ENCODE measurements around the gene SLC5A2. TPM values are rescaled to one million over a fixed set of nuclear protein-coding genes. Genes with fewer than 3 reads are reported as not detected.

The SLC5A2 gene
- total RNA-seq, 4 donors from 2014 or later = 0.83 to 2.4 TPM; not detected in 2

DNA sequence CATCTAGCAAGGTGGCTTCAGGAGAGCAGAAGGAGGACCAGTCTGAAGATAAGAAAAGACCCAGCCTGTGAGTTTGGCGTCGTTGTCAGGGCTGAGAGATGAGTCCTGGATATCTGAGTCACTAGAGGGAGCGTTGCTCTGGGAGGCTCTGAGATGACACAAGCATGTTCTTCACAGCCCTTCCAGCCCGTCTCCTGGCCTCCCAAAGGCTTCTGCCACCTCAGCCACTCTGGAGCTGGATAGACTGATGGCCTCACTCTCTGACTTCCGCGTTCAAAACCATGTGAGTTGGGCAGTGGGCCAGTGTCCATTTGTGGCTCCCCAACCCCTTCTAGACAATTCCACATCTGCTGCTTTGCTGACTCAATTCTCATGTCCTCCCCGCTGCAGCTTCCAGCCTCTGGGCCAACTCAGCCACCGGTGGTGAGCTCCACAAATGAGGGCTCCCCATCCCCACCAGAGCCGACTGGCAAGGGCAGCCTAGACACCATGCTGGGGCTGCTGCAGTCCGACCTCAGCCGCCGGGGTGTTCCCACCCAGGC is 8.7 kb upstream of the SLC5A2 start:
- no peak for DNase-seq
- H3K4me3 ChIP-seq = no peak overlapping the region
- H3K36me3 ChIP-seq = no peaks in the 10 kb centered on the region
- intact Hi-C loops (cut with DNase I; ENCODE audit: low total_unique reads) = no loop called here
- H3K9me3 ChIP-seq = no peaks in the 10 kb centered on the region
- H3K4me1 ChIP-seq = peaks cover 7 to 18% of the 10 kb centered on the region in 2 donors
- no peaks in the 10 kb centered on the region for H3K27me3 ChIP-seq
- H3K27ac ChIP-seq = no peak overlapping the region
- TF ChIP-seq, protein P1, sequence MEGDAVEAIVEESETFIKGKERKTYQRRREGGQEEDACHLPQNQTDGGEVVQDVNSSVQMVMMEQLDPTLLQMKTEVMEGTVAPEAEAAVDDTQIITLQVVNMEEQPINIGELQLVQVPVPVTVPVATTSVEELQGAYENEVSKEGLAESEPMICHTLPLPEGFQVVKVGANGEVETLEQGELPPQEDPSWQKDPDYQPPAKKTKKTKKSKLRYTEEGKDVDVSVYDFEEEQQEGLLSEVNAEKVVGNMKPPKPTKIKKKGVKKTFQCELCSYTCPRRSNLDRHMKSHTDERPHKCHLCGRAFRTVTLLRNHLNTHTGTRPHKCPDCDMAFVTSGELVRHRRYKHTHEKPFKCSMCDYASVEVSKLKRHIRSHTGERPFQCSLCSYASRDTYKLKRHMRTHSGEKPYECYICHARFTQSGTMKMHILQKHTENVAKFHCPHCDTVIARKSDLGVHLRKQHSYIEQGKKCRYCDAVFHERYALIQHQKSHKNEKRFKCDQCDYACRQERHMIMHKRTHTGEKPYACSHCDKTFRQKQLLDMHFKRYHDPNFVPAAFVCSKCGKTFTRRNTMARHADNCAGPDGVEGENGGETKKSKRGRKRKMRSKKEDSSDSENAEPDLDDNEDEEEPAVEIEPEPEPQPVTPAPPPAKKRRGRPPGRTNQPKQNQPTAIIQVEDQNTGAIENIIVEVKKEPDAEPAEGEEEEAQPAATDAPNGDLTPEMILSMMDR (IDR thresholded peaks at IDR 0.05) = no peak
- TF ChIP-seq POLR2A (IDR thresholded peaks at IDR 0.05) = no peak

DNA sequence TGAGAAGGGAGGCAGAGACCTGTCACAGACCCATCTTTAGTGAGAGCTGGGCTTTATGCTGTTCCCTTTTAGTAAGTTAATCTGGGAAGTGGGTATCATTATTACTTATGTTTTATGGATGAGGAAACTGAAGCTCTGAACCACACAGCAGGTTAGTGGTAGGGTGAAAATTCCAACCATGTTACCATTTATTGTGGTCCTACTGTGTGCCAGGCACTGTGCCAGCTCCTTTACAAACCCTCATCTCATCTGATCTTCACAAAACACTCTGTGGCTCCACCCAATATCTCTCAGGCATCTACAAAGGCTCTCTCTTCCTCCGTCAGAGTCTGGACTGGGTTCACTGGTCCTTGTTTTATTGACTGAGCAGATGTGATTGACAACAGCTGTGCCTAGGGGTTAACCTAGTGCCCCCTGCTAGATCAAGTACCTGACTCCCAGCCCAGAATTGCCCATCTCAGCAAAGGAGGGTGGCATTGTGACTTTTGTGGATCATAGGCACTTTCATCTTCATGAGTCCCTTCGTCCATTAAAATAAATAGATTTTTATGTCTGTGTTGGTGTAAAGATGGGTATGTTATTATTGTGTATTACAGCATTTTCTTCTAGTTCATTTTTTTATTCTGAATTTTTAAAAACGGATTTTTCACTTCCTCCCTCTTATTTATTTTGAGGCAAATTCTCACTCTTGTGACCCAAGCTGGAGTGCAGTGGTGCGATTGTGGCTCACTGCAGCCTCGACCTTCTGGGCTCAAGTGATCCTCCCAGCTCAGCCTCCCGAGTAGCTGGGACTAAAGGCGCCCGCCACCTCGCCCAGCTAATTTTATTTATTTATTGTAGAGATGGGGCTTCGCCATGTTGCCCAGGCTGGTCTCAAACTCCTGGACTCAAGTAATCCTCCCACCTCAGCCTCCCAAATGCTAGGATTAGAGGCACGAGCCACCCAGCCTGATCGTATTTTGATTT is 7.9 kb upstream of the SLC5A2 start:
- peaks cover 7 to 18% of the 10 kb centered on the region in 2 donors for H3K4me1 ChIP-seq
- H3K4me3 ChIP-seq = no peak overlapping the region
- no peaks in the 10 kb centered on the region for H3K27me3 ChIP-seq
- H3K27ac ChIP-seq = no peak overlapping the region
- intact Hi-C loops (cut with DNase I; ENCODE audit: low total_unique reads) = no loop called here
- H3K36me3 ChIP-seq = no peaks in the 10 kb centered on the region
- no peaks in the 10 kb centered on the region for H3K9me3 ChIP-seq
- no peak for TF ChIP-seq POLR2A (IDR thresholded peaks at IDR 0.05)
- TF ChIP-seq, protein P1 (IDR thresholded peaks at IDR 0.05) = no peak
- DNase-seq = no peak

DNA sequence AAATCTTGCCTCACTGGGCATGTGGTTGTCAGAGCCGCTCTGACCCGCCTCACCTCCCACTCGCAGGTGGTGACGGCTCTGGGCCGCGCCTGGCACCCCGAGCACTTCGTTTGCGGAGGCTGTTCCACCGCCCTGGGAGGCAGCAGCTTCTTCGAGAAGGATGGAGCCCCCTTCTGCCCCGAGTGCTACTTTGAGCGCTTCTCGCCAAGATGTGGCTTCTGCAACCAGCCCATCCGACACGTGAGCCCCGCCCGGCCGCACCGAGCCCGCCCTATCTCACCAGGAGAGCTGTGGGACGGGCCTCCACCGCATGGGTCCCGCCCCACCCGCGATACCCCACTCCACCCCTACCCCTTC is 7.0 kb upstream of the SLC5A2 start:
- Histone ChIP-seq H3K4me3 (no peak overlapping the region), H3K36me3 (no peaks in the 10 kb centered on the region), H3K9me3 (no peaks in the 10 kb centered on the region), H3K4me1 (peaks cover 3 to 16% of the 10 kb centered on the region in 2 donors), H3K27ac (no peak overlapping the region), H3K27me3 (no peaks in the 10 kb centered on the region)
- intact Hi-C loops (cut with DNase I; ENCODE audit: low total_unique reads) = no loop called here
- DNase-seq = no peak
- TF ChIP-seq, protein P1 (IDR thresholded peaks at IDR 0.05) = no peak
- TF ChIP-seq POLR2A (IDR thresholded peaks at IDR 0.05) = no peak

DNA sequence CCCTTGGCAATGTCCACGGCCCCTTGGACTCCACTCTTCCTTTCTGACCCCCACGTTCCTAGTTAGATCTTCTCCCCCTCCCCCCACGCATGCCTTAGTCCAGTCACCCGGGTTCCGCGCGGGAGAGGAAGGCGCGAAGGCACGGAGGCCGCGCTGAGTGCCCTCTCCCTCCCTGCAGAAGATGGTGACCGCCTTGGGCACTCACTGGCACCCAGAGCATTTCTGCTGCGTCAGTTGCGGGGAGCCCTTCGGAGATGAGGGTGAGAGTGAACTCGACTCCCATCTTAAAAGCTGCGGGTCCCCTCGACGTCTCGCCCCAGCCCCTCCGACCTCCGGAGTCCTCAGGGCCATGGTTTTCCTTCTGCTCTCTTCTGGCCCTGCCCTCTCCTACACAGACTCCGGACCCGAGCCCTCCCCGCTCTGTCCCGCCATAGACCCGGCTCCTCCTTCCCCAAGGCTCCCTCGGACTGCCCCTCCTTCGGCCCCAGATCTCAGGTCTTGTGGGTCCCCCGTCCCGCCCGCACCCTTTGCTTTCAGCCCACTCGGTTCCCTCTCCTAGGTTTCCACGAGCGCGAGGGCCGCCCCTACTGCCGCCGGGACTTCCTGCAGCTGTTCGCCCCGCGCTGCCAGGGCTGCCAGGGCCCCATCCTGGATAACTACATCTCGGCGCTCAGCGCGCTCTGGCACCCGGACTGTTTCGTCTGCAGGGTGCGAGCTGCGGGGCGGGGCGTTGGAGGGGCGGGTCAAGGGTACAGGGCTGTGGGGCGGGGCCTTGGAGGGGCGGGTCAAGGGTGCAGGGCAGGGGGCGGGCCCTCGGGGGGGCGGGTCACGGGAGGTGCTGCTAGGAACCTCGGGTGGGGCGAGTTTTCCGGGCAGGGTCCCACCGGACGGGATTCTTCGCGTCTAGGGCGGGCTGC is 6.4 kb upstream of the SLC5A2 start:
- Histone ChIP-seq H3K27me3 (no peaks in the 10 kb centered on the region), H3K9me3 (no peaks in the 10 kb centered on the region), H3K36me3 (no peaks in the 10 kb centered on the region), H3K4me3 (no peak overlapping the region), H3K27ac (no peak overlapping the region), H3K4me1 (peaks cover 0 to 11% of the 10 kb centered on the region in 2 donors)
- intact Hi-C loops (cut with DNase I; ENCODE audit: low total_unique reads) = no loop called here
- TF ChIP-seq, protein P1 (IDR thresholded peaks at IDR 0.05) = no peak
- peak in 1 of 2 donors; percentile 23 for TF ChIP-seq POLR2A (IDR thresholded peaks at IDR 0.05)
- DNase-seq = peak in 1 of 2 donors; percentile 54

Measured in uterus (tissue), 4 donors.